Fibroblast of skin of right quadriceps (primary cell): ENCODE data around the gene GADD45B.
"Not testable (repeated sequence)": the region's sequence is repeated elsewhere in the genome, so short reads cannot be mapped to it uniquely, and the experiment has no call there.

Experiments
- DNase-seq: peaks from one replicate; pipeline ENCODE4 v3.0.0-alpha.2; 2013

Gene GADD45B

GRCh38 chr19:2490659-2491058, 14.7 kb downstream of the GADD45B start:
- no peak for DNase-seq

GRCh38 chr19:2491130-2491801, 15.3 kb downstream of the GADD45B start:
- DNase-seq: peak; percentile 91

- DNase-seq: no peak
Measured at GRCh38 chr19:2492870-2493269, 16.9 kb downstream of the GADD45B start.

GRCh38 chr19:2493448-2493847, 17.5 kb downstream of the GADD45B start:
- DNase-seq: not testable (repeated sequence)

- peak; percentile 73 for DNase-seq
Measured at GRCh38 chr19:2494084-2494446, 18.1 kb downstream of the GADD45B start.

GRCh38 chr19:2494447-2495129, 18.7 kb downstream of the GADD45B start:
- DNase-seq: peak; percentile 80

- DNase-seq: peak; percentile 52
Measured at GRCh38 chr19:2495130-2495641, 19.3 kb downstream of the GADD45B start.

- DNase-seq: no peak
Measured at GRCh38 chr19:2495651-2496316, 19.9 kb downstream of the GADD45B start.

GRCh38 chr19:2497186-2497585, 21.3 kb downstream of the GADD45B start:
- DNase-seq: no peak

GRCh38 chr19:2500156-2500555, 24.2 kb downstream of the GADD45B start:
- DNase-seq: no peak

- DNase-seq: no peak
Measured at GRCh38 chr19:2500841-2501261, 24.9 kb downstream of the GADD45B start.

- peak; percentile 87 for DNase-seq
Measured at GRCh38 chr19:2503521-2504109, 27.7 kb downstream of the GADD45B start.

- not testable (repeated sequence) for DNase-seq
Measured at GRCh38 chr19:2506656-2507055, 30.7 kb downstream of the GADD45B start.

GRCh38 chr19:2507109-2507508, 31.2 kb downstream of the GADD45B start:
- peak; percentile 51 for DNase-seq

- DNase-seq: no peak
Measured at GRCh38 chr19:2509096-2509495, 33.2 kb downstream of the GADD45B start.

- DNase-seq: no peak
Measured at GRCh38 chr19:2511570-2511969, 35.6 kb downstream of the GADD45B start.

GRCh38 chr19:2511991-2512390, 36.1 kb downstream of the GADD45B start:
- no peak for DNase-seq

GRCh38 chr19:2512523-2513431, 36.9 kb downstream of the GADD45B start:
- no peak for DNase-seq

- DNase-seq: no peak
Measured at GRCh38 chr19:2514981-2515518, 39.1 kb downstream of the GADD45B start.

- no peak for DNase-seq
Measured at GRCh38 chr19:2516727-2517126, 40.8 kb downstream of the GADD45B start.

- DNase-seq: peak; percentile 58
Measured at GRCh38 chr19:2517881-2518601, 42.1 kb downstream of the GADD45B start.
